IgD-negative memory B cell (primary cell): ENCODE data around the gene BICD1. TPM values are rescaled to one million over a fixed set of nuclear protein-coding genes. Genes with fewer than 3 reads are reported as not detected.

Experiments used
- H3K27ac Mint-ChIP-seq, 3 donors: one replicate each; pipeline ENCODE4 v1.8.0; 2020 to 2022; ENCODE audit warnings: mild to moderate bottlenecking in 3 of 3, mixed read lengths in 3 of 3, moderate library complexity in 1 of 3
- H3K27me3 Mint-ChIP-seq: one replicate; pipeline ENCODE4 v1.8.0; 2021; ENCODE audit warnings: mixed read lengths
- H3K36me3 Mint-ChIP-seq: one replicate; pipeline ENCODE4 v1.8.0; 2020; ENCODE audit warnings: mild to moderate bottlenecking, mixed read lengths
- H3K4me1 Mint-ChIP-seq, 3 donors: one replicate each; pipeline ENCODE4 v1.8.0; 2020 to 2022; ENCODE audit warnings: mixed read lengths in 3 of 3, mild to moderate bottlenecking in 1 of 3
- H3K4me3 Mint-ChIP-seq, 4 donors: one replicate each; pipeline ENCODE4 v1.8.0; 2020 to 2022; ENCODE audit warnings: mild to moderate bottlenecking in 4 of 4, mixed read lengths in 4 of 4, moderate library complexity in 3 of 4
- H3K9me3 Mint-ChIP-seq, 3 donors: one replicate each; pipeline ENCODE4 v1.8.0; 2020 to 2021; ENCODE audit warnings: mixed read lengths in 3 of 3, mild to moderate bottlenecking in 1 of 3
- polyA plus RNA-seq: library from polyadenylated mRNA; unstranded; fragments of 300-500 nt; fragmentation: Illumina TruSeq; gene quantifications from one replicate; pipeline ENCODE4 v1.2.3, GENCODE V29; 2021

The BICD1 gene
- 19.9 TPM for polyA plus RNA-seq

- peaks cover 3% of the 10 kb centered on the region for H3K36me3 Mint-ChIP-seq
- H3K27me3 Mint-ChIP-seq, result no peaks in the 10 kb centered on the region
- no peaks in the 10 kb centered on the region for H3K9me3 Mint-ChIP-seq
- peak within 1 kb of the TSS; percentile 64 to 99 (median 91) for H3K27ac Mint-ChIP-seq
- peak within 1 kb of the TSS; percentile 86 to 100 (median 95) for H3K4me3 Mint-ChIP-seq
- peaks cover 21 to 25% (median 25%) of the 10 kb centered on the region in 3 donors for H3K4me1 Mint-ChIP-seq
Measured at GRCh38 chr12:32106517-32107358, at the start of gene BICD1. TSS of gene BICD1 (plus strand) at chr12:32106847. CDS start at chr12:32107332, 485 bp downstream.

GRCh38 chr12:32061033-32061432, 45.6 kb upstream of the BICD1 start:
- no peaks in the 10 kb centered on the region for H3K27me3 Mint-ChIP-seq
- H3K36me3 Mint-ChIP-seq, result no peaks in the 10 kb centered on the region
- H3K27ac Mint-ChIP-seq, result no peak overlapping the region
- H3K4me1 Mint-ChIP-seq, result peaks cover 5 to 17% (median 7%) of the 10 kb centered on the region in 3 donors
- H3K9me3 Mint-ChIP-seq, result no peaks in the 10 kb centered on the region
- H3K4me3 Mint-ChIP-seq, result no peak overlapping the region

- Mint-ChIP-seq H3K9me3 (no peaks in the 10 kb centered on the region), H3K4me1 (peaks cover 5 to 17% (median 7%) of the 10 kb centered on the region in 3 donors), H3K27ac (peak overlapping the region in 1 of 3 donors; percentile 81), H3K27me3 (no peaks in the 10 kb centered on the region), H3K4me3 (peak overlapping the region in 1 of 4 donors; percentile 57), H3K36me3 (no peaks in the 10 kb centered on the region)
Measured at GRCh38 chr12:32062881-32063280, 43.8 kb upstream of the BICD1 start.

GRCh38 chr12:32063796-32064195, 42.9 kb upstream of the BICD1 start:
- Mint-ChIP-seq H3K27ac (no peak overlapping the region), H3K4me1 (peaks cover 5 to 17% (median 7%) of the 10 kb centered on the region in 3 donors), H3K9me3 (no peaks in the 10 kb centered on the region), H3K36me3 (no peaks in the 10 kb centered on the region), H3K27me3 (no peaks in the 10 kb centered on the region), H3K4me3 (no peak overlapping the region)

GRCh38 chr12:32066206-32066605, 40.4 kb upstream of the BICD1 start:
- no peak overlapping the region for H3K27ac Mint-ChIP-seq
- no peaks in the 10 kb centered on the region for H3K27me3 Mint-ChIP-seq
- H3K4me3 Mint-ChIP-seq, result no peak overlapping the region
- no peaks in the 10 kb centered on the region for H3K36me3 Mint-ChIP-seq
- no peaks in the 10 kb centered on the region for H3K9me3 Mint-ChIP-seq
- peaks cover 0 to 8% (median 3%) of the 10 kb centered on the region in 3 donors for H3K4me1 Mint-ChIP-seq

- H3K36me3 Mint-ChIP-seq, result no peaks in the 10 kb centered on the region
- no peaks in the 10 kb centered on the region for H3K9me3 Mint-ChIP-seq
- H3K4me1 Mint-ChIP-seq, result no peaks in the 10 kb centered on the region
Measured at GRCh38 chr12:32069071-32069470, 37.6 kb upstream of the BICD1 start.

GRCh38 chr12:32069731-32070130, 36.9 kb upstream of the BICD1 start:
- no peaks in the 10 kb centered on the region for H3K4me1 Mint-ChIP-seq
- no peaks in the 10 kb centered on the region for H3K36me3 Mint-ChIP-seq
- H3K9me3 Mint-ChIP-seq, result peaks cover 0 to 3% (median 0%) of the 10 kb centered on the region in 3 donors
- no peak overlapping the region for H3K4me3 Mint-ChIP-seq
- H3K27me3 Mint-ChIP-seq, result no peaks in the 10 kb centered on the region
- H3K27ac Mint-ChIP-seq, result no peak overlapping the region

More at GRCh38 chr12:32069071-32069470, 37.6 kb upstream of the BICD1 start:
- no peak overlapping the region for H3K27ac Mint-ChIP-seq
- H3K27me3 Mint-ChIP-seq, result no peaks in the 10 kb centered on the region
- H3K4me3 Mint-ChIP-seq, result no peak overlapping the region

GRCh38 chr12:32070370-32070769, 36.3 kb upstream of the BICD1 start:
- no peak overlapping the region for H3K27ac Mint-ChIP-seq
- H3K36me3 Mint-ChIP-seq, result no peaks in the 10 kb centered on the region
- H3K4me3 Mint-ChIP-seq, result no peak overlapping the region
- H3K4me1 Mint-ChIP-seq, result no peaks in the 10 kb centered on the region
- H3K9me3 Mint-ChIP-seq, result peaks cover 0 to 3% (median 0%) of the 10 kb centered on the region in 3 donors
- no peaks in the 10 kb centered on the region for H3K27me3 Mint-ChIP-seq

- H3K4me3 Mint-ChIP-seq, result no peak overlapping the region
- H3K9me3 Mint-ChIP-seq, result peaks cover 0 to 3% (median 0%) of the 10 kb centered on the region in 3 donors
- no peaks in the 10 kb centered on the region for H3K27me3 Mint-ChIP-seq
- H3K36me3 Mint-ChIP-seq, result no peaks in the 10 kb centered on the region
- no peaks in the 10 kb centered on the region for H3K4me1 Mint-ChIP-seq
- H3K27ac Mint-ChIP-seq, result no peak overlapping the region
Measured at GRCh38 chr12:32072102-32072501, 34.5 kb upstream of the BICD1 start.

- H3K4me3 Mint-ChIP-seq, result no peak overlapping the region
- no peak overlapping the region for H3K27ac Mint-ChIP-seq
- no peaks in the 10 kb centered on the region for H3K4me1 Mint-ChIP-seq
- no peaks in the 10 kb centered on the region for H3K27me3 Mint-ChIP-seq
- H3K36me3 Mint-ChIP-seq, result no peaks in the 10 kb centered on the region
- H3K9me3 Mint-ChIP-seq, result peaks cover 0 to 3% (median 0%) of the 10 kb centered on the region in 3 donors
Measured at GRCh38 chr12:32074432-32074831, 32.2 kb upstream of the BICD1 start.

GRCh38 chr12:32076941-32077340, 29.7 kb upstream of the BICD1 start:
- H3K4me1 Mint-ChIP-seq, result no peaks in the 10 kb centered on the region
- H3K27me3 Mint-ChIP-seq, result no peaks in the 10 kb centered on the region
- no peaks in the 10 kb centered on the region for H3K36me3 Mint-ChIP-seq
- H3K4me3 Mint-ChIP-seq, result no peak overlapping the region
- H3K27ac Mint-ChIP-seq, result no peak overlapping the region
- H3K9me3 Mint-ChIP-seq, result peaks cover 0 to 3% (median 0%) of the 10 kb centered on the region in 3 donors

GRCh38 chr12:32080435-32080834, 26.2 kb upstream of the BICD1 start:
- no peaks in the 10 kb centered on the region for H3K9me3 Mint-ChIP-seq
- H3K4me1 Mint-ChIP-seq, result no peaks in the 10 kb centered on the region
- H3K4me3 Mint-ChIP-seq, result no peak overlapping the region
- H3K27me3 Mint-ChIP-seq, result no peaks in the 10 kb centered on the region
- H3K27ac Mint-ChIP-seq, result no peak overlapping the region
- H3K36me3 Mint-ChIP-seq, result peaks cover 2% of the 10 kb centered on the region

GRCh38 chr12:32083489-32083888, 23.2 kb upstream of the BICD1 start:
- Mint-ChIP-seq H3K4me1 (no peaks in the 10 kb centered on the region), H3K27ac (no peak overlapping the region), H3K27me3 (no peaks in the 10 kb centered on the region), H3K36me3 (peaks cover 2% of the 10 kb centered on the region), H3K4me3 (no peak overlapping the region), H3K9me3 (no peaks in the 10 kb centered on the region)

- Mint-ChIP-seq H3K27ac (peak overlapping the region in 1 of 3 donors; percentile 32), H3K27me3 (no peaks in the 10 kb centered on the region), H3K36me3 (peaks cover 2% of the 10 kb centered on the region), H3K4me3 (no peak overlapping the region), H3K9me3 (no peaks in the 10 kb centered on the region), H3K4me1 (no peaks in the 10 kb centered on the region)
Measured at GRCh38 chr12:32084017-32084688, 22.5 kb upstream of the BICD1 start.

- peak overlapping the region in 1 of 3 donors; percentile 32 for H3K27ac Mint-ChIP-seq
- no peaks in the 10 kb centered on the region for H3K27me3 Mint-ChIP-seq
- peaks cover 2% of the 10 kb centered on the region for H3K36me3 Mint-ChIP-seq
- no peaks in the 10 kb centered on the region for H3K4me1 Mint-ChIP-seq
- no peaks in the 10 kb centered on the region for H3K9me3 Mint-ChIP-seq
- no peak overlapping the region for H3K4me3 Mint-ChIP-seq
Measured at GRCh38 chr12:32084753-32085152, 21.9 kb upstream of the BICD1 start.
